Fibroblast of skin of right quadriceps (primary cell): ENCODE measurements around the gene NMUR1.

Experiments
- DNase-seq: peaks from one replicate; pipeline ENCODE4 v3.0.0-alpha.2; 2013

NMUR1 gene

DNA sequence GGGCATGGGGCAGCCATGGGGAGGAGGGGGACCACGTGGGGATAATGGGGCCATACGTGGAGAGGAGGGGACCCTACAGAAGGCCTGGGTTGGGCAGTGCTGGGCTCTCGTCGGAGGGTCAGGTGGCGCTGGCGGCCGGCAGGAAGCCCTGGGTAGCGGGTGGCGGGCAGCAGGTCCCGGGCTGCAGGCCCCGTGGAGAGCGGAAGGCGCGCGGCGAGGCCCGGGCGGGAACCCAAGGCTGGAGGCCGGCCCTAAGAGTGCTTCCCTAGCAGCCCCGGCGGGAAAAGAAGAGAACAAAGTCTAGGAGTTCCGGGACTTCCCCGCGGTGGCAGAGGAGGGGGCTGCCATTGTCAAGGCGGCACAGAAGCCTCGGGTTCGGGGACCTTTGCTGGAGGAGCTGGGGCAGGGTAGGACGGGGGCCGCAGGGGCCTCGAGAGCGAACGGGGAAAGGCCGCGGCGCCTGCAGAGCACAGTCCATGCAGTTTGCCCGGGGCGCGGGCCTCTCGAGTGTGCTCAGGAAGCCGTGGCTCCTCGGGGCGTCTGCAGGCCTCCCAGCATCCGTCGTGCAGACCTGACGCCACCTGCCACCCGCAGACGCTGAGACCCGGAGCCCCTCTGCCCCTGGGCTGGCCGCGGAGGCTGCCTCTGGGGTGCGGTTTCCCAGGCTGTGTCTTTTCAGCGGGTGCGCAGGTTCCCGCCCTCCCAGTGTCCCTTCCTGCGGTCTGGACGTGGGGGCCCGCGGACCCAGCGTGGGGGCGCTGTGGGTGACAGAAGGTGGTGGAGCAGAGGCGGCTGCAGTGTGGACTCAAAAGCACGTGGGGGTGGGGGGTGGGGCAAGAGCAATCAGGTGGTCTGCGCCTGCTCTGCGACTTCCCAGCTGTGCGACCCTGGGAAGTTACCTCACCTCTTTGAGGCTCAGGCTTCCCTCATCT is 46.6 kb downstream of the NMUR1 start:
- DNase-seq: peak; percentile 12

DNA sequence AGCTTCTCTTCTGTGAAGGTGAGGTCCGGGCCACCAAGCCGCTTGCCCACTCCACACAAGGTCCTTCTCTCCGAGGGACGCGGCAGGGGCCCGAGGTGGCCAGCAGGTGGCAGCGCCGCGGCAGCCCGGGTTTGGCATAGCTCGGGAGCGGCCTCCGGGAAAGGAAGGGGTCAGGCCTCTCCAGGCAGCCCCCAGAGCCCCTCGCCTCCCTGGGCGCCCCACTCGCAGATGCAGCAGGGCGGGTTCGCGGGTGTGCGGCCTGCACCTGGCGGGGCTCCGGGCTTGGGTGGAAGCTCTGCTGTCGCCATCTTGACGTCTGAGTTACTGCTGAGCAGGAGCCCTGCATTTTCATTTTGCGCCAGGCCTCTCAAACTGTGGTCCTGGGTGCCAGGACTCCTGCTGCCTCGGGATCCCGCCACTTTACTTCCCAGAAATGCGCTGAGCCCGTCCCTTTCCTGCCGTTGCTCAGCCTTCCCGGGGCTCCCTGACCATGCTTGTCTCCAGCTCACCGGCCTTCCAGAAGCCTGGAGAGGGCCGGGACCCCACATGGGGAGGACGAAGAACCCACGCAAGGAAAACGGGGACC is 47.3 kb downstream of the NMUR1 start:
- peak; percentile 57 for DNase-seq

DNA sequence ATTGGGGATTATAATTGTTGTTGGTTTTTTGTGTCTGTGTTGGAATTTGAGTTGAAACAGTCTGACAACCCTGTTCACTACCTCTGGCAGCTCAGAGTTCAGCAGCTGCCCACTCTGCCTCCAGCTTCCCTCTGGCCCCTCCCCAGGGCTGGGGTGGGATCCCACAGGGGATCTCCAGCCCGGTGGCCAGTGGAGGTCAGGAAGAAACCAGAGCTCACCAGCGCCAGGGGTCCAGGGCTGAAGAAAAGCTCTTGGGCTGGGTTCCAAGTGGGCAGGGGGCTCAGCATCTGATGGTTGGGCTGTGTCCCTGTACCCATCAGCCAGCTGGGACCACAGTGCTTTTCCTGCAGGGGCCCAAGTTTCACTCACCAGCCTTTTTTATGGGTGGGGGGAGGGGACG is 49.5 kb downstream of the NMUR1 start:
- no peak for DNase-seq

DNA sequence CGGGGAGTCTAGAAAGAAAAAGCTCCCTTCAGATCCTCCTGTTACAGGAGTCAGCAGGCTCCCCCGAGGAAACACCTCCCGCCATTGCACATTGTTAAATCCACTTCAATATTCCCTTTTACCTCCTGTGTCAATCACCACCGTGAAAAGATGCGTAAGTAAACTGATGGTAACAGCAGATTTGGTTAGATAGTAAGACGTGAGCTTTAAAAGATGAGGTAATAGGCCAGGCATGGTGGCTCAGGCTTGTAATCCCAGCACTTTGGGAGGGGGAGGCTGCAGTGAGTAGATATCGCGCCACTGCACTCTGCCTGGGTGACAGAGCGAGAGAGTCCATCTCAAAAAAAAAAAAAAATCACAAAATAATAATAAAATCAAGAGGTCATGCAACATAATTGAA is 50.8 kb downstream of the NMUR1 start:
- DNase-seq: no peak

DNA sequence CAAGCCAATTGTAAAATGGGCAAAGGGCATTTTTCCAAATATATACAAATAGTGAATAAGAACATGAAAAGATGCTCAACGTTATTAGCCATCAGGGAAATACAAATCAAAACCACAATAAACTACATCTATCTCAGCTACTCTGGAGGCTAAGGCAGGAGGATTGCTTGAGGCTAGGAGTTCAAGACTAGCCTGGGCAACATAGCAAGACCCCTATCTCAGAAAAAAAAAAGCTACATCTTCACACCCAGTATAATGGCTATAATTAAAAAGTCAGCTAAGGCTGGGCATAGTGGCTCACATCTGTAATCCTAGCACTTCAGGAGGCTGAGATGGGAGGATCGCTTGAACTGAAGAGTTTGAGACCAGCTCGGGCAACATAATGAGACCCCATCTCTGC is 53.3 kb downstream of the NMUR1 start:
- DNase-seq: no peak

DNA sequence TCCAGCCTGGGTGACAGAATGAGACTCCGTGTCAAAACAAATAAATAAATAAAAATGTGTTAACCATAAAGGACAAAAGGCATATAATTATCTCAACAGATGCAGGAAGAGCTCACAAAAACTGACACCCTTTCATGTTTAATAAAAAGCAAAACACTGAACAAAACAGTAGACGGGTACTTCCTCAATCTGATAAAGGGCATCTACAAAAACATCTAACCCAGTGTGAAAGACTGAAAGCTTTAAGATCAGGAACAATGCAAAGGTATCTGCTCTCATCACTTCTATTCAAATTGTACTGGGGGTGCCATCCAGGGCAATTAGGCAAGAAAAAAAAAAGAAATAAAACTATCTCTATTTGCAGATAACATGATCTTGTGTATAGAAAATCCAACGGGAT is 54.3 kb downstream of the NMUR1 start:
- no peak for DNase-seq
